Mesothelial cell of epicardium (in vitro differentiated cells): ENCODE data around the gene ANKRD10. TPM values are rescaled to one million over a fixed set of nuclear protein-coding genes. Genes with fewer than 3 reads are reported as not detected.

ENCODE experiments used
- DNase-seq, 2 experiments: peaks; one replicate each; pipeline ENCODE4 v3.0.0; 2021; ENCODE audit warnings: low spot score in 2 of 2; ENCODE audit not compliant: unreplicated experiment in 2 of 2
- H3K27ac Mint-ChIP-seq: 2 replicates; pipeline ENCODE4 v1.8.0; 2021; ENCODE audit warnings: mixed read lengths
- H3K27me3 Mint-ChIP-seq: 2 replicates; pipeline ENCODE4 v1.8.0; 2021; ENCODE audit warnings: low read depth, mixed read lengths
- H3K36me3 Mint-ChIP-seq: 2 replicates; pipeline ENCODE4 v1.8.0; 2021; ENCODE audit warnings: mixed read lengths
- H3K4me1 Mint-ChIP-seq: 2 replicates; pipeline ENCODE4 v1.8.0; 2021; ENCODE audit warnings: mixed read lengths
- H3K4me3 Mint-ChIP-seq: 2 replicates; pipeline ENCODE4 v1.8.0; 2021; ENCODE audit warnings: mild to moderate bottlenecking, moderate library complexity, mixed read lengths
- H3K9me3 Mint-ChIP-seq: 2 replicates; pipeline ENCODE4 v1.8.0; 2021; ENCODE audit warnings: mixed read lengths
- CTCF ChIP-seq: fragments of 200-600 bp; sonication (generic); IDR thresholded peaks from one replicate; pipeline ENCODE4 v1.5.0; 2021; ENCODE audit warnings: antibody characterized with exemption; ENCODE audit not compliant: unreplicated experiment
- total RNA-seq: library from RNA; stranded (reverse); gene quantifications from 3 replicates; pipeline ENCODE4 v1.2.1, GENCODE V29; 2021

Gene ANKRD10
- total RNA-seq, 1 donor from 2014 or later: 258 TPM

GRCh38 chr13:110873639-110874507, 41.0 kb downstream of the ANKRD10 start:
- Mint-ChIP-seq H3K27me3 (no peaks in the 10 kb centered on the region), H3K4me1 (peaks cover 29% of the 10 kb centered on the region), H3K36me3 (no peaks in the 10 kb centered on the region), H3K27ac (no peak overlapping the region), H3K4me3 (no peak overlapping the region), H3K9me3 (no peaks in the 10 kb centered on the region)
- TF ChIP-seq CTCF: no peak
- DNase-seq: no peak

GRCh38 chr13:110872768-110873638, 41.9 kb downstream of the ANKRD10 start:
- no peak for TF ChIP-seq CTCF
- no peak for DNase-seq
- Mint-ChIP-seq H3K27ac (no peak overlapping the region), H3K36me3 (no peaks in the 10 kb centered on the region), H3K9me3 (no peaks in the 10 kb centered on the region), H3K4me3 (peak overlapping the region; percentile 6), H3K27me3 (no peaks in the 10 kb centered on the region), H3K4me1 (peaks cover 29% of the 10 kb centered on the region)

- H3K4me1 Mint-ChIP-seq: peaks cover 25% of the 10 kb centered on the region
Observed at GRCh38 chr13:110872034-110872767, 42.7 kb downstream of the ANKRD10 start.

GRCh38 chr13:110869805-110870706, 44.8 kb downstream of the ANKRD10 start:
- DNase-seq: peak in 1 of 2 experiments; percentile 54
- Mint-ChIP-seq H3K27me3 (no peaks in the 10 kb centered on the region), H3K4me3 (peak overlapping the region; percentile 32), H3K36me3 (no peaks in the 10 kb centered on the region), H3K9me3 (no peaks in the 10 kb centered on the region), H3K27ac (peak overlapping the region; percentile 15), H3K4me1 (peaks cover 23% of the 10 kb centered on the region)
- TF ChIP-seq CTCF: no peak

More at GRCh38 chr13:110872034-110872767, 42.7 kb downstream of the ANKRD10 start:
- Mint-ChIP-seq H3K9me3 (no peaks in the 10 kb centered on the region), H3K27me3 (no peaks in the 10 kb centered on the region), H3K36me3 (no peaks in the 10 kb centered on the region), H3K4me3 (no peak overlapping the region), H3K27ac (no peak overlapping the region)
- no peak for TF ChIP-seq CTCF
- DNase-seq: no peak
